Measurements from ENCODE around the gene USE1.

Gene USE1

GRCh38 chr19:17235971-17236777 lies 21.0 kb downstream of the USE1 start:
- no peak for DNase-seq (ENCODE audit: low read depth)

GRCh38 chr19:17236811-17237543 lies 21.8 kb downstream of the USE1 start:
- DNase-seq (ENCODE audit: low read depth): no peak

- no peak for DNase-seq (ENCODE audit: low read depth)
These were observed 22.9 kb downstream of the USE1 start for GRCh38 chr19:17237747-17238706.

GRCh38 chr19:17240062-17240752 lies 25.1 kb downstream of the USE1 start:
- no peak for DNase-seq (ENCODE audit: low read depth)

- no peak for DNase-seq (ENCODE audit: low read depth)
These were observed 25.8 kb downstream of the USE1 start for GRCh38 chr19:17240826-17241399.

DNA sequence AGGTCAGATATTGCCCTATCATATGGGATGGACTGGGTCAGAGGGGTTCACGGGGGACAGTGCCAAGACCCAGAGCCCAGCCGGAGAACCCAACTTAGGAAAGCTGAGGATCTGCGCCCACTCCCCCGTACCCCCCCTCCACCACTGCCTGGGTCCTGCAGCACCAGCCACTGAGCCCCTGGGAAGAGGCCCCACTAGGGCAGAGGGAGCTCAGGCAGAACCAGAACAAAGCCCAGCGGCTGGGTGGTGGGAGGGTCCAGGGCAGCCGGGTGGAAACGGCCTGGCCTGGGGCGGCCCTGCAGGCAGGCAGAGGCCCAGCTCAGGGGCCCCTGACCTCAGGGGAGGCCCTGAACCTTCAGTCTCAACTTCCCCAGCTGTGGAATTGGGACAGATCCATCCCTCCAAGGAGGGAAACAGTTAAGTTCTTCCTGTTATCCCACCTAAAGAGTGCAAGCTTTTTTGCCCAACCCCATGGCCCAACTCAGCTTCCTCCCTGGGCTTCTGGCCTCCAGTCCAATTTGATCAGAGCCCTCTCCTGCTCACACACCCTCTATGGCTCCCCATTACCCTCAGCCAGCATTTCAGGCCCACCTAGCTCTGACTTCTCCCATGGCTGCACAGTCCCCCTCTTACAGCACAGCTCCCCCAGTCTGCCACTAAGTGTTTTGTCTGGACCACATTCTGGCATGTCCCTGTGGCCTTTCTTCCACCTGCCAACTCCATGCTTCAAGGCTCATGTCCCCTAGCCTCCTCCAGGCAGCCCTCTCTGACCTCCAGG lies 27.5 kb downstream of the USE1 start:
- DNase-seq (ENCODE audit: low read depth): no peak

DNA sequence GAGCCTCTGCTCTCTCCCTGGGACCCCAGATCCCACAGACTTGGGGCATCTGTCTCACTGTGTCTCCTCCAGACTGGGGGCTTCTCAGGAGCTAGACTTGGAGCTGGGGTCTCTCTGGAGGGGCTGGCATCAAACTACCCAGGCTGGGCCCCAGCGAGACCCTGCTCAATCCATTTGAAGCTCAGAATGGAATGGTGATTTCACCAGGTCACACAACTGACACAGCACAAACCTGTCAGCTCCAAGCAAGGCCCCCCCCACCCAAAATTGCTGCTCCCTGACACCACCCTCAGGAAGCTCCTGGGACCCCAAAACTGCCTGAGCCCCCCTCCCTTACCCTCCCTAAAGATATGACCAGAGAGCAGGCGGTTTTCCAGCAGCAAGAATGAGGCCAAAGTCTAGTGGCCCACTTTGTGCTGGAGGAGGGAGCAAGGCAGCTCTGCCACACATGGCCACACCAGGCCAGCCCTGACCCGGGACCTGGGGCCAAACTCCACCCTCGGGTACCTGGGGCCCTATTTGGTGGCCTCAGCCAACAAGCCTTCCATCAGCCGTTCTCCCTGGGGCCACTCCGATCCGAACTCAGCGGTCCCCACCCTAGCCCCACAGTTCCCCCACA lies 28.2 kb downstream of the USE1 start:
- DNase-seq (ENCODE audit: low read depth): no peak

GRCh38 chr19:17243830-17244617 lies 28.9 kb downstream of the USE1 start:
- DNase-seq (ENCODE audit: low read depth): no peak

DNA sequence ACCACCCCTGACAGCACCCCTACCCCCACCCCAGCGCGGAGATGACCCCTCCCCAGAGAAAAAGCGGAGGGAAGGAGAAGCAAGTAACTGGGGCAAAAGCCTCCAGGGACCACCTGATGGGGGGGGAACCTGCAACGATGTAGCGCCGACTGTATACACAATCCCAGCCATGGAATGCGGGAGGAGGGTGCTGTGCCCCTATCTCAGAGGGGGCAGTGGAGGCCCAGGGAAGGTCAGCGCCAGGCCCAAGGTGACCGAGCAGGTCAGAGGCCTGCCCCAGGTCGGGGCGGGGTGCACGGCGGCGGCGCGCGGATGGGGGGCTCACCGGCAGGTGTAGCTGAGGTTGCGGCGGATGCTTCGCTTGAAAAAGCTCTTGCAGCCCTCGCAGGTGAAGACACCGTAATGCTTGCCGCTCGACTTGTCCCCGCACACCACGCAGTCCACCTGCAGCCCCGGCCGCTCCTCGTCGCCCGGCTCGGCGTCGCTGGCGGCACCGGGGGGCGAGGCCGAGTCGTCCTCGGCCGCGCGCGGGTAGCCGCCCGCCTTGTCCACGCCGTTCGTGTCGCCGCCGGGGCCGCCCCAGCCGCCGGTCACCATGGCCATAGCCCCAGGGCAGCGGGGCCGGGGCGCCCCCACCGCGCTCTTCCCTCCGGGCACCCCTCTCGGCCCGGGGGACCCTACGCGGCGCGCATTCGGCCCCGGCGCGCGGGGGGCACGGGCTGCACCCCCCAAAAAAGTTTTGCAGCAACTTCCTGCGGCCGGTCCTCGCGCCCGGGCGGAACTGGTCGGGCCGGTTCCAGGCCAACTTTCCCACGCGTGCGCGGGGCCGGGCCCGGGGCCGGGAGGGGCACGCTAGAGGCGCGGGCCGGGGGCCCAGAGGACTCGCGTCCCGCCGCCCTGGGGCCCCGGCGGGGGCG lies 29.7 kb downstream of the USE1 start:
- DNase-seq (ENCODE audit: low read depth): no peak

GRCh38 chr19:17245535-17245984 lies 30.4 kb downstream of the USE1 start, which contains the start of gene NR2F6:
NR2F6 (minus strand) TSS chr19:17245919; CDS start chr19:17245220, 699 bp downstream.
- DNase-seq (ENCODE audit: low read depth): no peak

DNA sequence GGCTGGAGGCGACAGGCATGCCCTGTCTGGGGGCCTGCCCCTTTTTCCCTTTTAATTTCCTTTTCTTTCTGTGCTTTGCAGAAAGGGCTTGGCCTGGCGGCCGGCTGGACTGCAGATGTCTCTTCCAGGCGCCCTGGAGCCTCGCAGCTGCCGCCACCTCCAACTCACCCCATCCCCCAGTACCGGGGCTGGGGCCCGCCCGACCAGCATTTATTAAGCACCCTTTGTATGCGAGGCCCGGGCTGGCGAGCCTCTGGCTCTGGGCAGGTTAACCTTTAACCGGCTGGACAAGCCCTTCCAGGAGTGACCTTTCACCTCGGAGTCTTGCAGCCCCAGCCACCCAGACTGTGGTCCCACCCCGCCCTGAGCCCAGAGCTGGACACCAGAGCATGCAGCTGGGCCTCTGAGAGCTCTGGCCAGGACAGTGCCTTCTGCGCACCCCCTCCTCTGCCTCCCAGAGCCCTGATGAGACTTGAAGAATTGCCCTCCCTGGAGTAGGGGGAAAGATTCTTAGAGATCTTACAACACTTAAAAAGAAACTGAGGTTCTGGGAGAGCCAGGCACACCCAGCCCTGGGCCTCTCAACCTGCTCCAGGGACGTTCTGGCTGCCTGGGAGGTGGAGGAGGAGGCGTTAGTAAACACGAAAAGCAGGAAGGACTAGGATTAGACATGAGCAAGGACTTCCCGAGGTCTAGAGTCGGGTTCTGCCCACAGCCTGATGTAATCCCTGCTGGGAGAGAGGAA lies 31.7 kb downstream of the USE1 start:
- no peak for DNase-seq (ENCODE audit: low read depth)

GRCh38 chr19:17248011-17248776 lies 33.0 kb downstream of the USE1 start:
- no peak for DNase-seq (ENCODE audit: low read depth)

DNA sequence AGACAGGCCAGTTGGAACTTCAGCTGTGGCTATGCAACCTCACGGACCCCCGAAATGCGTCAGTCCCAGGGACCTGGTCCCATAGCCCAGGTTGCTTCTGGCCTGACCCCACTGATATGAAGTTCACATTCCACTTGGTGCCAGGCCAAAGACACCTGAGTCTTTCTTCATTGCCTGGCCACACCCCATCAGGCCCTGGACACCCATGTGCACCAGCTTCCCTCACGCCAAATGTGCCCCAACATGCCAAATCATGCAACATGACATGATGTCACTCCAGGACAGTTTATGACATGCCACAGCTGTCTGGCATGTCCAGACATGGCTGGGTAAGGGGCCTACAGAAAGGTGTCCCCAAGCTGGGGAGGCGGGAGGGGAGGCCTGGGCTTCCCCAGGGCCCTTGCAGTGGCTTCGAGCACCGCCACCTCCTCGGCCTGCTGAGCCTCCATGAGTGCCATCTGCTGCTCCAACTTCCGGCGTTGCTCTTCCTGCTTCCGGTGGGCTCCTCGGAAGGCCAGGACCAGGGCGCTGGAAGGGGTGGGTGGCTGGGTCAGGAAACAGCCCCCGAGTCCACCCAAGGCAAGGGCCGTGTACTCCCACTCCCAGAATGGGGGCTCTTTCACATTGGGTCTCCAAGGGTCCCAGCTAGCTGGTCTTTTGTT lies 34.9 kb downstream of the USE1 start:
- DNase-seq (ENCODE audit: low read depth): no peak

- no peak for DNase-seq (ENCODE audit: low read depth)
These were observed 39.5 kb downstream of the USE1 start for GRCh38 chr19:17254636-17255035.

DNA sequence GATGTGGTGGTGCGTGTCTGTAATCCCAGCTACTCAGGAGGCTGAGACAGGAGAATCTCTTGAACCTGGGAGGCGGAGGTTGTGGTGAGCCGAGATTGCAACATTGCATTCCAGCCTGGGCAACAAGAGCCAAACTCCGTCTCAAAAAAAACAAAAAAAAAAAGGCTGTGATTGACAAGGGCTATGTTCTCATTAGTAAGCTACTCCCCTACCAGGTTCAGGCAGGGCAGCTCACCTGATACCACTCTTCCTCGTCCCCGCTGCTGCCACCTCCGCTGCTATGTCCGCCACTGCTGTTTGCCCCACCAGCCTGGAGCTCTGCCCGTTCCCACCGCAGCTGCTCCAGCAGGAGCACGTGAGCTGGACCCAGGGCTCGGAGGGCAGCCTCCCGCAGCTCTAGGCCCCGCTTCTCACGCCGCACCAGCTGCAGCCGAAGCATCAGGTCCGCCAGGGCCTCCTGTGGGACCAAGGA lies 40.0 kb downstream of the USE1 start:
- no peak for DNase-seq (ENCODE audit: low read depth)

GRCh38 chr19:17256130-17256529 lies 41.0 kb downstream of the USE1 start:
- no peak for DNase-seq (ENCODE audit: low read depth)

All from stimulated activated CD8-positive, alpha-beta memory T cell treated with anti-CD3 and anti-CD28 coated beads, Interleukin-4, amount 100 ng/mL, for 24 hours (primary cell).